Mesendoderm (in vitro differentiated cells): ENCODE data around the gene ZDHHC8.

Experiments
- DNase-seq: peaks from one replicate; pipeline ENCODE4 v3.0.0; 2013
- H2AK5ac ChIP-seq: 2 replicates; pipeline ENCODE4 v1.6.1; 2013; ENCODE audit warnings: low read length, inconsistent platforms
- H2BK120ac ChIP-seq: 2 replicates; pipeline ENCODE4 v1.6.1; 2013; ENCODE audit warnings: low read depth, mild to moderate bottlenecking, low read length, moderate library complexity, mixed read lengths
- H2BK15ac ChIP-seq: replicated peaks from 2 replicates; pipeline ENCODE4 v1.6.1; 2013; ENCODE audit warnings: low read depth, mild to moderate bottlenecking, moderate library complexity
- H2BK5ac ChIP-seq: 2 replicates; pipeline ENCODE4 v1.6.1; 2013; ENCODE audit warnings: low read length, inconsistent platforms
- H3K18ac ChIP-seq: 2 replicates; pipeline ENCODE4 v1.6.1; 2013; ENCODE audit warnings: mild to moderate bottlenecking, low read length, mixed read lengths
- H3K23ac ChIP-seq: one replicate; pipeline ENCODE4 v1.6.1; 2013; ENCODE audit warnings: low read length
- H3K27ac ChIP-seq: 2 replicates; pipeline ENCODE4 v1.5.1; 2013; ENCODE audit warnings: low read depth, mild to moderate bottlenecking, inconsistent platforms, low read length, moderate library complexity
- H3K27me3 ChIP-seq: 2 replicates; pipeline ENCODE4 v1.6.1; 2013; ENCODE audit warnings: low read length, control low read depth, mild to moderate bottlenecking, inconsistent platforms; ENCODE audit not compliant: insufficient read depth, poor library complexity
- H3K36me3 ChIP-seq: 2 replicates; pipeline ENCODE4 v1.6.1; 2013; ENCODE audit warnings: low read length, inconsistent platforms; ENCODE audit not compliant: control insufficient read depth, insufficient read depth
- H3K4ac ChIP-seq: one replicate; pipeline ENCODE4 v1.6.1; 2013; ENCODE audit warnings: low read depth, mild to moderate bottlenecking, low read length, moderate library complexity
- H3K4me1 ChIP-seq: 2 replicates; pipeline ENCODE4 v1.6.1; 2013; ENCODE audit warnings: low read depth, low read length, inconsistent platforms; ENCODE audit not compliant: control insufficient read depth
- H3K4me2 ChIP-seq: 2 replicates; pipeline ENCODE4 v1.6.1; 2013; ENCODE audit warnings: low read length
- H3K4me3 ChIP-seq: 2 replicates; pipeline ENCODE4 v1.5.1; 2013; ENCODE audit warnings: mild to moderate bottlenecking, low read length
- H3K56ac ChIP-seq: one replicate; pipeline ENCODE4 v1.6.1; 2013; ENCODE audit warnings: low read length
- H3K79me1 ChIP-seq: 2 replicates; pipeline ENCODE4 v1.6.1; 2013; ENCODE audit warnings: low read length, inconsistent platforms
- H3K79me2 ChIP-seq: 2 replicates; pipeline ENCODE4 v1.6.1; 2013; ENCODE audit warnings: mild to moderate bottlenecking, low read length; ENCODE audit not compliant: control insufficient read depth, insufficient read depth
- H3K9ac ChIP-seq: 2 replicates; pipeline ENCODE4 v1.6.1; 2013; ENCODE audit warnings: low read length, inconsistent platforms
- H4K5ac ChIP-seq: one replicate; pipeline ENCODE4 v1.6.1; 2013; ENCODE audit warnings: low read length
- H4K8ac ChIP-seq: one replicate; pipeline ENCODE4 v1.6.1; 2013; ENCODE audit warnings: low read depth, mild to moderate bottlenecking, control low read depth, low read length, moderate library complexity
- WGBS: extraction: QIAGEN DNeasy Blood & Tissue Kit; methylation state at CpG from one replicate; pipeline ENCODE4 v1.1.7; 2013; ENCODE audit warnings: low lambda C conversion rate, missing lambda C conversion rate; ENCODE audit not compliant: insufficient coverage; ENCODE audit errors: extremely low coverage; 5-methylcytosine and 5-hydroxymethylcytosine counted together

Gene ZDHHC8

GRCh38 chr22:20135265-20135664 is 3.7 kb downstream of the ZDHHC8 start:
- no CpG with 5 or more reads among the region's 4 CpGs for WGBS

GRCh38 chr22:20135806-20136602 is 4.4 kb downstream of the ZDHHC8 start:
- Histone ChIP-seq H4K8ac (no peak overlapping the region), H3K4me2 (no peak overlapping the region), H2BK5ac (no peak overlapping the region), H3K79me1 (peaks cover 6% of the 10 kb centered on the region), H3K23ac (no peak overlapping the region), H3K27me3 (no peaks in the 10 kb centered on the region), H3K36me3 (no peaks in the 10 kb centered on the region), H3K79me2 (no peaks in the 10 kb centered on the region), H2BK15ac (no peak overlapping the region), H3K4ac (no peak overlapping the region), H3K27ac (no peak overlapping the region), H3K18ac (no peak overlapping the region), H2BK120ac (no peak overlapping the region), H3K9ac (no peak overlapping the region), H4K5ac (no peak overlapping the region), H2AK5ac (no peak overlapping the region), H3K56ac (no peak overlapping the region), H3K4me1 (no peaks in the 10 kb centered on the region), H3K4me3 (no peak overlapping the region)
- no peak for DNase-seq
- WGBS: no CpG with 5 or more reads among the region's 25 CpGs

More at GRCh38 chr22:20135265-20135664, 3.7 kb downstream of the ZDHHC8 start:
- no peaks in the 10 kb centered on the region for H3K79me2 ChIP-seq
- H2BK15ac ChIP-seq: no peak overlapping the region
- no peak overlapping the region for H3K4me3 ChIP-seq
- peaks cover 6% of the 10 kb centered on the region for H3K79me1 ChIP-seq
- H3K4me2 ChIP-seq: no peak overlapping the region
- H2AK5ac ChIP-seq: no peak overlapping the region
- H2BK5ac ChIP-seq: no peak overlapping the region
- no peaks in the 10 kb centered on the region for H3K27me3 ChIP-seq
- no peak overlapping the region for H2BK120ac ChIP-seq
- no peak overlapping the region for H3K4ac ChIP-seq
- no peak overlapping the region for H3K9ac ChIP-seq
- no peak overlapping the region for H3K27ac ChIP-seq
- H4K8ac ChIP-seq: no peak overlapping the region
- H3K18ac ChIP-seq: no peak overlapping the region
- no peaks in the 10 kb centered on the region for H3K4me1 ChIP-seq
- H3K36me3 ChIP-seq: no peaks in the 10 kb centered on the region
- no peak overlapping the region for H4K5ac ChIP-seq
- DNase-seq: no peak
- no peak overlapping the region for H3K23ac ChIP-seq
- H3K56ac ChIP-seq: no peak overlapping the region

- no peaks in the 10 kb centered on the region for H3K79me2 ChIP-seq
- WGBS: no CpG with 5 or more reads among the region's 5 CpGs
- no peak overlapping the region for H3K23ac ChIP-seq
- no peak overlapping the region for H3K56ac ChIP-seq
- H3K4ac ChIP-seq: no peak overlapping the region
- no peak overlapping the region for H2BK120ac ChIP-seq
- no peak overlapping the region for H3K9ac ChIP-seq
- no peak overlapping the region for H4K5ac ChIP-seq
- H3K27me3 ChIP-seq: no peaks in the 10 kb centered on the region
- H3K36me3 ChIP-seq: no peaks in the 10 kb centered on the region
- no peak for DNase-seq
- no peak overlapping the region for H3K4me3 ChIP-seq
- no peaks in the 10 kb centered on the region for H3K4me1 ChIP-seq
- H3K27ac ChIP-seq: no peak overlapping the region
- peaks cover 6% of the 10 kb centered on the region for H3K79me1 ChIP-seq
- no peak overlapping the region for H2BK5ac ChIP-seq
- H2BK15ac ChIP-seq: no peak overlapping the region
- H3K18ac ChIP-seq: no peak overlapping the region
- H3K4me2 ChIP-seq: no peak overlapping the region
- H4K8ac ChIP-seq: no peak overlapping the region
- H2AK5ac ChIP-seq: no peak overlapping the region
These were observed 4.9 kb downstream of the ZDHHC8 start for GRCh38 chr22:20136603-20136873.

DNA sequence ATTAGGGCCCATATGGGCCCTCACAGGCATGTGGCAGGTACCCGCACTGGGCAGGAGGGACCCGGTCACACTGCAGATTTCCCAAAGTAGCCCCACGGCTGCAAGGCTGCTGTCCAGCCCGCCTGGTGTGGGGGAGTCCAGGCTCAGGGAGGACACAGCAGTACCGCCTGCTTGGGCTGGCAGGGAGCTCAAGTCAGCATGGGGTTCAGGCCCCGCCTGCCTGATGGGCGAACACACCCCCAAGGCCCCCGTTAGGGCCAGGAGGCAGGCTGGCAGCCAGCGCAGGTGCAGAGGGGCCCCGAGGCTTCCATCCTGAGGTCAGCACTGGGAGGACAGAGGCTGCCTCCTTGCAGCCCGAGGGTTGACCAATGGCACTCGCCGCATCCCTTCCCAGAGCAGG is 5.5 kb downstream of the ZDHHC8 start:
- Histone ChIP-seq H3K4me2 (no peak overlapping the region), H3K23ac (no peak overlapping the region), H3K18ac (no peak overlapping the region), H4K8ac (no peak overlapping the region), H2BK120ac (no peak overlapping the region), H3K36me3 (no peaks in the 10 kb centered on the region), H3K27ac (no peak overlapping the region), H3K4ac (no peak overlapping the region), H3K56ac (no peak overlapping the region), H3K9ac (no peak overlapping the region), H2AK5ac (no peak overlapping the region), H3K4me3 (no peak overlapping the region), H2BK5ac (no peak overlapping the region), H3K27me3 (no peaks in the 10 kb centered on the region), H3K79me1 (peaks cover 6% of the 10 kb centered on the region), H3K4me1 (no peaks in the 10 kb centered on the region), H3K79me2 (no peaks in the 10 kb centered on the region), H2BK15ac (no peak overlapping the region), H4K5ac (no peak overlapping the region)
- DNase-seq: no peak
- WGBS: no CpG with 5 or more reads among the region's 13 CpGs

DNA sequence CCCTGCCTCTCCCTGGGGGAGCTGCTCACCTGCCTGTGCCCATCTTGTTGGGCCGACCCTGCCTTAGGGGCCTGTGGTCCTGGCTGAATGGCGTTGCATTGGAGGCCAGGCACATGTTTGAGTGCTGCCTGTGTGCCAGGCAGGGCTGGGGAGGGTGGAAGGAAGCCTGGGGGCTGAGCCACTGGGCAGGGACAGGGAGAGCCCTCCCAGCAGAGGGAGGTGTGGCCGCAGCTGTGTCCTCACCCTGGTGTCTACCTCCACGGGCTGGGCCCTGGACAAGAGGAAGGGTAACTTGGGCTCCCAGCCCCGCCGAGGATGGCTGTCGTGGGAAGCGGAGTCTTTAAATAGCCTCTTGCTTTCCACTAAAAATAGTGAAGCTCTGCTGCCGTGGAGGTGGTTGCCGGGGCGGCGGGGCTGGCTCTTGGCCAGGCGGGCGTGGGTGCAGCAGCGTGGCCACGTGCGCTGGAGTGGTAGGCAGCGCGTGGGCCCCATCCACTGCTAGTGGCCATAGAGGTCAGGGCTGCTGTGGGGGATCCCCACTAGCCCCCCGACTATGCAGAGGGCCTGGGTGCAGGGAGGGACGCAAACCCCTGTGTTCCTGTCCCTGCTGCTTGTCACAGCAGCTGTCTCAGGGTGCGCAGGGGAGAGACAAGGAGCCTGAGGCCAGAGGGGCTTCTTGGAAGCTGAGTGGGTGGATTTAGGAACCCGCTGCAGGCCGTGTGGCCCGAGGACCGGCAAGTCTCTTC is 6.2 kb downstream of the ZDHHC8 start:
- Histone ChIP-seq H2BK5ac (no peak overlapping the region), H4K8ac (no peak overlapping the region), H2BK120ac (no peak overlapping the region), H3K4ac (no peak overlapping the region), H3K79me1 (peaks cover 3% of the 10 kb centered on the region), H3K4me3 (no peak overlapping the region), H3K4me2 (no peak overlapping the region), H3K23ac (no peak overlapping the region), H3K4me1 (no peaks in the 10 kb centered on the region), H3K79me2 (no peaks in the 10 kb centered on the region), H3K56ac (no peak overlapping the region), H3K18ac (no peak overlapping the region), H4K5ac (no peak overlapping the region), H3K27me3 (no peaks in the 10 kb centered on the region), H2AK5ac (no peak overlapping the region), H3K9ac (no peak overlapping the region), H3K36me3 (no peaks in the 10 kb centered on the region), H2BK15ac (no peak overlapping the region), H3K27ac (no peak overlapping the region)
- DNase-seq: no peak
- no CpG with 5 or more reads among the region's 26 CpGs for WGBS
